ENCODE results near the gene TMEM72. TPM values are rescaled to one million over a fixed set of nuclear protein-coding genes. Genes with fewer than 3 reads are reported as not detected.

TMEM72 gene
- total and polyA plus RNA-seq, 2 of the 13 experiments (the other 11 are each of a cell fraction or from before 2014, with no cell fraction given) = 0.04 TPM; not detected in 1

- no peak for TF ChIP-seq ZBTB34 (CRISPR knock-in tag; IDR thresholded peaks at IDR 0.05)
- TF ChIP-seq DPF2 (CRISPR knock-in tag; IDR thresholded peaks at IDR 0.05; ENCODE audit: borderline replicate concordance, low read depth) = no peak
- no peak for TF ChIP-seq ZSCAN21 (CRISPR knock-in tag; IDR thresholded peaks at IDR 0.05; ENCODE audit: borderline replicate concordance)
- no peak for TF ChIP-seq YY1 (IDR thresholded peaks at IDR 0.05; ENCODE audit: insufficient read depth, insufficient replicate concordance, low read depth, low read length)
- no peak for TF ChIP-seq MLXIP (CRISPR knock-in tag; IDR thresholded peaks at IDR 0.05; ENCODE audit: borderline replicate concordance)
- TF ChIP-seq SRSF9 (IDR thresholded peaks at IDR 0.05; ENCODE audit: borderline replicate concordance, insufficient read depth, low read depth, low read length, poor library complexity, severe bottlenecking) = no peak
- no peak for TF ChIP-seq BCLAF1 (IDR thresholded peaks at IDR 0.05)
Observed at GRCh38 chr10:44888886-44889285, 22.3 kb upstream of the TMEM72 start (continued).
